NT2/D1 (cell line): ENCODE data around the gene KLF15.

Source experiments
- SUZ12 ChIP-seq: IDR thresholded peaks from 2 replicates; pipeline ENCODE4 v1.6.1; 2011; ENCODE audit not compliant: insufficient read length, insufficient read depth; ENCODE audit errors: extremely low read depth
- YY1 ChIP-seq: IDR thresholded peaks from 2 replicates; pipeline ENCODE4 v1.6.1; 2011; ENCODE audit not compliant: insufficient read length, insufficient read depth

DNA sequence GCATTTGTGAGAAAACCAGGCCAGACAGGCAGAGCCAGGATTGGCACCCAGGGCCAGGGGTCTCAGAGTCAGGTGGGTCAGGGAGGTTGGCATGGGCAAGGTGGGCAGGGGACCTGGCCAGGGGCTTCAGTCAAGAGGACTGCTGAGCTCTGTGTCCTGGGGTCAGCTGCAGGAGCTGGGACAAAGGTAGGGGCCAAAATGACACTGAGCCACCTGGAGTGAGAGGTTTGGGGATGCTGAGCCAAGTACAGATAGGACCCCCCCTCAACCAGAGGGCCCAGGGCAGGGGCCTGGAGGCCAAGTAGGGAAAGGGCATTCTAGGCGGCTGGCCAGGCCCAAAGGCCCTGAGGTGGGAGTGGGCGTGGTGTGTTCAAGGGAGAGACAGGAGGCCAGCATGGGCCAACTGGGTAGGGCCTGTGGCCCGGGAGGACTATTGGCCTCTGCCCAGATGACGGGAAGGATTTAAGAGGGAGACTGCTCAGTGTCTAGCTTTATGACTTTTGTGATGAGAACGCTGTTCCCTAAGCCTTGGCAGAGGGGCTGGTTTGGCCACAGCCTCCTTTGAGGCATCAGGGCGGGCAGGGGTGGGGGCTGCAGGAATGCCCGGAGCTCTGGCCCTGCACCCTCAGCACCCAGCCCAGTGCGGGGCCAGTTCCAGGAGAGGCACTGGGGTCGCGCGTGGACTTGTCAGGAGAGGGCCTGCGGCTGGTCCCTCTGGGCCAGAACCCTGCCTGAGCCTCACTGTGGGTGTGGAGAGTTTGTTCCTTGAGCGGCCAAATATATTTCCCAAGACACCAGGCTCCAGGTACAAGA, 40.6 kb upstream of the KLF15 start:
- TF ChIP-seq YY1 (no peak), SUZ12 (no peak)
